GM10266 (cell line): ENCODE data around the gene PIK3C2G.

Experiments used
- DNase-seq: peaks from one replicate; pipeline ENCODE4 v3.0.0; 2012; ENCODE audit errors: extremely low spot score
- TF ChIP-seq, protein P1 (sequence below): IDR thresholded peaks from 2 replicates; pipeline ENCODE4 v1.5.1; 2012; ENCODE audit warnings: mild to moderate bottlenecking, low read depth; ENCODE audit not compliant: control insufficient read depth, insufficient read depth; ENCODE audit errors: missing control alignments

The PIK3C2G gene

DNA sequence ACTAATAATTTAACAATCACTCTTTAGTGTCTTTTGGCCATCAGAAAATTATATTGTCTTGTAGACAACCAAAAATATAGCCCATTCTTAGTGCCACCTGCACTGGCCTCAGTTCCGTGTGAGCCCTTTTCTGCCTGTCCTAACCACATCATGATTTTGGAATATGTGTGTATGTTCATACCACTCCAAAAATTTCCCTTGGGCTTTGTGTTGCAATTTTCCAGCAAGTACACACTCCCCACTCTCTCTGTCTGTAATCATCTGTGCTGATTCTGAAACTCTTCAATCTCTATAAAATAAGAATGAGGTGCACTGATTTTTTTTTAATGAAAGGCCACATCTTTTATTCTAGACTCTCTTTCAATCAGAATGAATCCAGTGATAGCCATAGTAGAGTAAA, 196.0 kb downstream of the PIK3C2G start:
- no peak for DNase-seq

DNA sequence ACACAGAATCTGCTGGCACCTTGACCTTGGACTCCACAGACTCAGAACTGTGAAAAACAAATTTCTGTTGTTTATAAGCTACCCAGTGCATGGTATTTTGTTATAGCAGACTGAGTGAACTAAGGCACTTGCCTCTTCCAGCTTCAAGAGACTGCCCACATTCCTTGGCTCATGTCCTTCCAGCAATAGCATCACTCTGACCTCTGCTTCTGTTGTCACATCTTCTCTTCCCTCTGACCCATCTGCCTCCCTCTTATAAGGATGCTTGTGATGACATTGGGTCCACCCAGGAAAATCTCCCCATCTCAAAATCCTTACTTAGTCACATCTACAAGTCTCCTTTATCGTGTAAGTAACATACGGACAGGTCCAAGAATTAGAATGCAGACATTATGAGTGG, 200.4 kb downstream of the PIK3C2G start:
- DNase-seq = no peak
- TF ChIP-seq, protein P1, sequence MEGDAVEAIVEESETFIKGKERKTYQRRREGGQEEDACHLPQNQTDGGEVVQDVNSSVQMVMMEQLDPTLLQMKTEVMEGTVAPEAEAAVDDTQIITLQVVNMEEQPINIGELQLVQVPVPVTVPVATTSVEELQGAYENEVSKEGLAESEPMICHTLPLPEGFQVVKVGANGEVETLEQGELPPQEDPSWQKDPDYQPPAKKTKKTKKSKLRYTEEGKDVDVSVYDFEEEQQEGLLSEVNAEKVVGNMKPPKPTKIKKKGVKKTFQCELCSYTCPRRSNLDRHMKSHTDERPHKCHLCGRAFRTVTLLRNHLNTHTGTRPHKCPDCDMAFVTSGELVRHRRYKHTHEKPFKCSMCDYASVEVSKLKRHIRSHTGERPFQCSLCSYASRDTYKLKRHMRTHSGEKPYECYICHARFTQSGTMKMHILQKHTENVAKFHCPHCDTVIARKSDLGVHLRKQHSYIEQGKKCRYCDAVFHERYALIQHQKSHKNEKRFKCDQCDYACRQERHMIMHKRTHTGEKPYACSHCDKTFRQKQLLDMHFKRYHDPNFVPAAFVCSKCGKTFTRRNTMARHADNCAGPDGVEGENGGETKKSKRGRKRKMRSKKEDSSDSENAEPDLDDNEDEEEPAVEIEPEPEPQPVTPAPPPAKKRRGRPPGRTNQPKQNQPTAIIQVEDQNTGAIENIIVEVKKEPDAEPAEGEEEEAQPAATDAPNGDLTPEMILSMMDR = no peak

More for the DNA sequence above, 196.0 kb downstream of the PIK3C2G start:
- TF ChIP-seq, protein P1 = no peak

DNA sequence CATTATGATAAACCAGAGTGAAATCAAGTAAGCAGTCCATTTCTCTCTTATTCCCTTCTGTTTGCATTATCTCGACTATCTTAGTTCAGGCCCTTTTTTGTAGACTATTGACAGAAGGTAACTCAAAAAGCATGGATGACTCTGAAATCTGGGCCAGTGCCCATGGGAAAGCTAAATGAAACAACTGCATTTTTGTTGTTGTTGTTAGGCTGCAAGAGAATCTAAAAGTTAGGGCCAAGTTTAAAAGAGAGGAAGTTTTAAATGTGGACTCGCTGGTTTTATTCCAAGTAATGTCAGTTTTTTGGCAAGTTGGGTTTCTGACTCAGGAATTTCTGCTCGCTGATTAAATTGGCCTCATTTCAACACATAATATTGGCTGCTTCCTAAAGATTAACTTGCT, 201.1 kb downstream of the PIK3C2G start:
- no peak for DNase-seq
- TF ChIP-seq, protein P1 = no peak

DNA sequence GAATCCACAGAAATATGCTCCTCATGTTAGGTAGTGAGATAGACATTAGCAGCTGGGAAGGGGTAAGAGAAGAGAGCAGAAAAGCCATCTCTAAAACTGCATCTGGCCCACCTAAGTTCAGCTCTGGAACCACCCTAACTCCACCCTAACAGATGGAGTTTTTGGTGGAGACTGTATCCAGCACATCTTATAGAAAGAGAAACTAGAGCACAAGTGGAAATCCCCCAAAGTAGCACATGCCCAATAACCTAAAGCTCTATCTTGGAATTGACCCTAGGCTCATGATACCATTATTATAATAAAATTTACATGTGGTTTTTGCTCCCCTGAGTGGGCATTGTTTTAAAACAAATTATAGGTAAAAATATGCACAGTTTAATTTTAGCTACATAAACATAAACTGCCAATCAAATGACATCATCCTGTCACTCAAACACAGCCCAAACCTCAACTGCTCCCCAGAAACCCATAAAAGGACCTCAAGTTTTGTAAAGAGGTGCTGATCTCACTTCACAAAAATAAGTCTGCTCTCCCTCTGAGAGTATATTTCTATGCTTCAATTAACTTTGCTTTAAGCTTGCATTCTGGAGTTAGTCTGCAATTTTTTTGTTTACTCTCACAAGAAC, 206.4 kb downstream of the PIK3C2G start:
- TF ChIP-seq, protein P1 = no peak
- peak; percentile 12 for DNase-seq

DNA sequence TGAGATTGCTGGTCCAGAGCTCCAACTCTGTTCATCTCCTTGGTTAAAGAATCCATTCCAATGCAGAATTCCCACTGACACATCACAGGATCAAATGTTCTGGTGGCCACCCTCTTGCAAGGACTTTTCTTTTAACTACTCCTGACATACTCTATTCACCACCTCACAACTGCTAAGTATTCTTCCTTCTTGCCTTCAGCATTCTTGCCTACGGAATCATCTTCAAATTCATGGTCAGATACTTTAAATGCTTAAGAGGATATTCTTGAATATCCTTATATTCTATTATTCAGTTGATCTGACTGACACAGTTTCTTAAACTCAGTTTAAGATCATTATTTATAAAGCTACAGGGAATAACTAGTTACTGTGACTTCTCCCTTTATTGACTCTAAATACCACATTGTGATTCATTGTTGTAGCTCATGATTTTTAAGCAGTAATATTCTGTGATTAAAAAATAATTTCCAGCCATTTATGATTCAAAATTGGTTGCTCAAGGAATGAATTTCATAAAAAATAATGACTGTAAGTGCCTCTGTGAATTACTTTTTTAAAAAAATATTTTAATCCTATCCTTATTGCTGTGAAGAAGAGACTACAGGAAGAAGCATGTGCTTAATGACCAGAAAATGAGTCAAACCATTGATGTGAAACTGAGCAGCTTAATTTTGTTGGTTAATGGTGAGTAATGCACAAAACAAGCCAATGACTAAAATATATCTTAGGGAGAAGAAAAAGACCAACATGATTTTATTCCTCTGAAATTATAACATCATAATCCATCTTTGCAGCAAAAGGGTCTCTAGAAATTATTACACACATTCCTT, 207.1 kb downstream of the PIK3C2G start:
- DNase-seq = no peak
- TF ChIP-seq, protein P1 = no peak

DNA sequence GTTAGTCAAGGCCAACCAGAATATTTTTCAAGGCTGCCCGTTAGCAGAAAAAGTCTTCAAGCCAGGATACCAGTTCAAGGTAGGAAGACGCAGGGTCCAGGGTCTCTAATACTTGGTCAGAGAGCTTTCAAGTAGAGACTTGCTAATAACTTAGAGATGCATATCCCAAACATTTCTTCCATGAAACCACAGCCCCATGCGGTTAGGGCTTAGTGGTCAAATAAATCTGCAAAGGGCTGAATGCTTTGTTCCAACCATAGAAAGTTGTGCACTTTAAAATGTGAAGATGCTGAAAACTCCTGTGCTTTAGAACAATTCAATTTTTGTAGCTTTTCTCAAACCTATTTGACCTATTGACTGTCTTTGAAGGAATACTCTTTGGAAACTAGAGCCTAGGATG, 208.9 kb downstream of the PIK3C2G start:
- TF ChIP-seq, protein P1 = no peak
- no peak for DNase-seq

DNA sequence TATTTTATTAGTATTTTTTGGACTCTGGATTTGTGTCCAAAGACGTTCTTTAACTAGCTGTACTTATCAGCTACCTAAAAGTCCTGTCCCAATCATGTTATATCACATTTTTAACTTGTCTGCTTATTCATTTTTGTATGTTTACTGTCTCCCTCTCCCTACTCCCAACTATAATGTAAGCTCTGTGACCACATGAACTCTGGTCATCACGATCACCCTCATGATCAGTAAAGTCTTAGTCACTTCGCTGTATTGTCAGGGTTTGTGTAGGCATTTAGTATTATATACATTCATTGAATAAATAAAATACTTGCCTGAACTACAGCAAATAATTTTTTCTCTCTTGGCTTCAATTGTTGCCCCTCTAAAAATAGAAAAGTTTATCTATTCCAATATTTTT, 211.0 kb downstream of the PIK3C2G start:
- TF ChIP-seq, protein P1 = no peak
- DNase-seq = no peak
